OCI-LY3 (cell line): ENCODE data around the gene MUSTN1.

ENCODE experiments used
- H2AFZ ChIP-seq: fragments of 200-600, 300-600 bp; shearing (Covaris generic); 2 replicates; pipeline ENCODE4 v1.6.0; 2014; ENCODE audit warnings: antibody characterized with exemption, low read depth, low read length
- H3K27ac ChIP-seq: fragments of 200-600, 300-600 bp; sonication (generic); 2 replicates; pipeline ENCODE4 v1.5.1; 2014; ENCODE audit warnings: mild to moderate bottlenecking, low read length, moderate library complexity, mixed read lengths
- H3K27me3 ChIP-seq: fragments of 200-600, 300-600 bp; sonication (generic); 2 replicates; pipeline ENCODE4 v1.6.1; 2014; ENCODE audit warnings: low read depth, low read length, mixed read lengths
- H3K36me3 ChIP-seq: fragments of 200-600, 300-600 bp; sonication (generic); replicated peaks from 2 replicates; pipeline ENCODE3; 2014; ENCODE audit warnings: low read depth, low read length, mixed read lengths
- H3K4me1 ChIP-seq: fragments of 300-600, 200-600 bp; sonication (generic); 2 replicates; pipeline ENCODE4 v1.6.1; 2014; ENCODE audit warnings: low read length, mixed read lengths
- H3K4me2 ChIP-seq: fragments of 200-600, 300-600 bp; sonication (generic); 2 replicates; pipeline ENCODE4 v1.6.1; 2014; ENCODE audit warnings: low read length, mixed read lengths
- H3K4me3 ChIP-seq: fragments of 300-600, 200-600 bp; sonication (generic); 2 replicates; pipeline ENCODE4 v1.5.1; 2014; ENCODE audit warnings: antibody characterized with exemption, mild to moderate bottlenecking, low read length, moderate library complexity
- H3K79me2 ChIP-seq: fragments of 300-600, 200-600 bp; shearing (Covaris generic); 2 replicates; pipeline ENCODE4 v1.6.1; 2014; ENCODE audit warnings: mild to moderate bottlenecking, low read length, mixed read lengths
- H3K9ac ChIP-seq: fragments of 300-600, 200-600 bp; shearing (Covaris generic); 2 replicates; pipeline ENCODE4 v1.6.0; 2014; ENCODE audit warnings: mild to moderate bottlenecking, low read length, moderate library complexity
- H3K9me3 ChIP-seq: fragments of 200-600, 300-600 bp; shearing (Covaris generic); 2 replicates; pipeline ENCODE4 v1.6.1; 2014; ENCODE audit warnings: low read length, mixed read lengths; ENCODE audit not compliant: insufficient read depth
- H4K20me1 ChIP-seq: fragments of 200-600, 300-600 bp; sonication (generic); 2 replicates; pipeline ENCODE4 v1.6.1; 2016; ENCODE audit warnings: low read length, mixed read lengths; ENCODE audit not compliant: insufficient read depth
- EZH2phosphoT487 ChIP-seq: fragments of 200-600 bp; shearing (Covaris generic); IDR thresholded peaks from 2 replicates; pipeline ENCODE4 v1.6.1; 2018; ENCODE audit warnings: antibody characterized with exemption, mixed run types, low read depth
- TF ChIP-seq, protein P1 (sequence below): fragments of 200-600, 300-600 bp; sonication (generic); IDR thresholded peaks from 2 replicates; pipeline ENCODE4 v1.5.1; 2014; ENCODE audit warnings: antibody characterized with exemption, low read length, low read depth

The MUSTN1 gene

DNA sequence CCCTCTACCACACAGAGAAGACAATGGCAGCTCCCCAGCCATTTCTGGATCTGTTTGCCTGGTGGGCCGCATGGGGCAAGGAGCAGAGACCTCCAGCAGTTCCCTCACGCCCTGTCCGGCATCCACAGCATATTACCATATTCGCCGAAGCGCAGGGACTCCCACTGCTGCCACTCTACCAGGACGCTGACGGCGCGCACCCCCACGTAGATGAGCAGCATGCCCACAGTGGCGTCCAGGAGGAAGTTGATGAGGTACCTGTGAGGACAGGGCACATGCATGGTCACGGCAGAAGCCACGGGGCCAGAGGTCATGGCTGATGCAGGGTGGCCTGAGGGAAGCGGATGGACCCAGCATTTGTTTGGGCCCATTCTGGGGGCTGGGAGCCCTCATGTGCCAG lies 14.8 kb upstream of the MUSTN1 start:
- Histone ChIP-seq H2AFZ (no peak overlapping the region), H3K9me3 (no peaks in the 10 kb centered on the region), H3K79me2 (no peaks in the 10 kb centered on the region), H3K4me2 (no peak overlapping the region), H4K20me1 (no peaks in the 10 kb centered on the region), H3K27ac (no peak overlapping the region), H3K9ac (no peak overlapping the region), H3K27me3 (no peaks in the 10 kb centered on the region), H3K4me3 (no peak overlapping the region), H3K36me3 (no peaks in the 10 kb centered on the region), H3K4me1 (no peaks in the 10 kb centered on the region)
- TF ChIP-seq, protein P1, sequence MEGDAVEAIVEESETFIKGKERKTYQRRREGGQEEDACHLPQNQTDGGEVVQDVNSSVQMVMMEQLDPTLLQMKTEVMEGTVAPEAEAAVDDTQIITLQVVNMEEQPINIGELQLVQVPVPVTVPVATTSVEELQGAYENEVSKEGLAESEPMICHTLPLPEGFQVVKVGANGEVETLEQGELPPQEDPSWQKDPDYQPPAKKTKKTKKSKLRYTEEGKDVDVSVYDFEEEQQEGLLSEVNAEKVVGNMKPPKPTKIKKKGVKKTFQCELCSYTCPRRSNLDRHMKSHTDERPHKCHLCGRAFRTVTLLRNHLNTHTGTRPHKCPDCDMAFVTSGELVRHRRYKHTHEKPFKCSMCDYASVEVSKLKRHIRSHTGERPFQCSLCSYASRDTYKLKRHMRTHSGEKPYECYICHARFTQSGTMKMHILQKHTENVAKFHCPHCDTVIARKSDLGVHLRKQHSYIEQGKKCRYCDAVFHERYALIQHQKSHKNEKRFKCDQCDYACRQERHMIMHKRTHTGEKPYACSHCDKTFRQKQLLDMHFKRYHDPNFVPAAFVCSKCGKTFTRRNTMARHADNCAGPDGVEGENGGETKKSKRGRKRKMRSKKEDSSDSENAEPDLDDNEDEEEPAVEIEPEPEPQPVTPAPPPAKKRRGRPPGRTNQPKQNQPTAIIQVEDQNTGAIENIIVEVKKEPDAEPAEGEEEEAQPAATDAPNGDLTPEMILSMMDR, result no peak
- no peak for TF ChIP-seq EZH2phosphoT487

DNA sequence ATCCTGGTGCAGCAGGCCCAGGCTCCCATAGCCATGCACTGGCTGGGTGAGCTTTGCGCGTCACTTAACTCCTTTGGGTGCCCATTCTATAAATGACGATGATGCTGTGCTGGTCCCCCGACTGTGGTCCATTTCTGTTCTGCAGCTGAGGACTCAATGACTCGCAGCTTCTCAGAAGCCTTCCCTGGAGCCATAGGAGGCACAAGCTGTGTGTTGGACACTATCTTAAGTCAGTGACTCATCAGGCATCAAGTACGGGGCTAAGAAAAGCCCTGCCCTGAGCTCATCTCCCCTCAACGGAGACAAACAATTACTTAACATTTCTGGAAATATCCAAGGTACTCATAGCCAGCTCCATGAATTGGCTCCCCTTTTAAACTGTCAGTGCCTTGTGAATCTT lies 13.8 kb upstream of the MUSTN1 start:
- Histone ChIP-seq H3K9ac (no peak overlapping the region), H3K27me3 (no peaks in the 10 kb centered on the region), H4K20me1 (no peaks in the 10 kb centered on the region), H2AFZ (no peak overlapping the region), H3K4me1 (no peaks in the 10 kb centered on the region), H3K27ac (no peak overlapping the region), H3K4me3 (no peak overlapping the region), H3K9me3 (no peaks in the 10 kb centered on the region), H3K4me2 (no peak overlapping the region), H3K36me3 (no peaks in the 10 kb centered on the region), H3K79me2 (no peaks in the 10 kb centered on the region)
- TF ChIP-seq EZH2phosphoT487, result no peak
- TF ChIP-seq, protein P1, result no peak

DNA sequence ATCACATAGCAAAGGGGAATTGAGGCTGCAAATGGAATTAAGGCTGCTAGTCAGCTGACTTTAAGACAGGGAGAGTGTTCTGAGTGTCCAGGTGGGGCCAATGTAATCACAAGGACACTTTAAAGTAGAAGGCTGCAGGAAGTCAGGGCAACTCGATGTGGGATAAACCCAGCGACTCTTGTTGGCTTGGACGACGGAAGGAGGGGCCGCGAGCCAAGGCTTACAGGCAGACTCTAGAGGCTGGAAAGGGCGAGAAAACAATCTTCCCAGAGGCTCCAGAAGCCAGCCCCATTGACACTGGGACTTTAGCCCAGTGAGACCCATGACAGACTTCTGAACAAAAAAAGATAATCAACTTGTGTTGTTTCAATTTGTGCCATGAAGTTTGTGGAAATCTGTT lies 12.9 kb upstream of the MUSTN1 start:
- no peaks in the 10 kb centered on the region for H3K4me1 ChIP-seq
- TF ChIP-seq, protein P1, result no peak
- TF ChIP-seq EZH2phosphoT487, result no peak

DNA sequence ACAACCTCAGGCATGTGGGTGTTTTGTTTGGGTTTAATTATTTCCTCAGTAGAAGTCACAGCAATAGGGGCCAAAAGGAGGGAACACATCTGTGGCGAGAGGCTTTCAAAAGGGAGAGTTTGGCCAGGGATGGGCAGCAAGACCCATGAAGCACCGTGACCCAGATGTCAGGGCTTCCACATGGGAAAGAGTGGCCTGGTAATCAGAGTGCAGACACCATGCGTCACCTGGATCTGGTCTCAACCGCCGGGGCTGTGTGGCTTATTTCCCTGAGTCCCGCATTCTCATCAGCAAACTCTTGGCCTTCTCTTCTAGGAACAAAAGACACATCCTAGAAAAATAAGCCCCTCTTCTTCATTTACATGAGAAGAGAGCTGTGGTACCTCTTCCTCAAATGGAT lies 12.4 kb upstream of the MUSTN1 start:
- no peak overlapping the region for H2AFZ ChIP-seq
- no peak overlapping the region for H3K4me2 ChIP-seq
- H3K27me3 ChIP-seq, result no peaks in the 10 kb centered on the region
- no peak overlapping the region for H3K4me3 ChIP-seq
- H4K20me1 ChIP-seq, result no peaks in the 10 kb centered on the region
- H3K4me1 ChIP-seq, result no peaks in the 10 kb centered on the region
- no peaks in the 10 kb centered on the region for H3K79me2 ChIP-seq
- H3K36me3 ChIP-seq, result no peaks in the 10 kb centered on the region
- H3K27ac ChIP-seq, result no peak overlapping the region
- H3K9ac ChIP-seq, result no peak overlapping the region
- TF ChIP-seq EZH2phosphoT487, result no peak
- TF ChIP-seq, protein P1, result no peak
- H3K9me3 ChIP-seq, result no peaks in the 10 kb centered on the region

More for the DNA sequence above, 12.9 kb upstream of the MUSTN1 start:
- Histone ChIP-seq H3K27ac (no peak overlapping the region), H3K27me3 (no peaks in the 10 kb centered on the region), H3K36me3 (no peaks in the 10 kb centered on the region), H4K20me1 (no peaks in the 10 kb centered on the region), H3K4me3 (no peak overlapping the region), H3K9ac (no peak overlapping the region), H3K4me2 (no peak overlapping the region), H3K79me2 (no peaks in the 10 kb centered on the region), H3K9me3 (no peaks in the 10 kb centered on the region), H2AFZ (no peak overlapping the region)
